ENCODE data around the gene IFNGR2. TPM values are rescaled to one million over a fixed set of nuclear protein-coding genes. Genes with fewer than 3 reads are reported as not detected.

Gene IFNGR2
- total and polyA plus RNA-seq, 2 of the 8 experiments (the other 6 are each of a cell fraction or from before 2014, with no cell fraction given), result 36.0 to 46.4 TPM

DNA sequence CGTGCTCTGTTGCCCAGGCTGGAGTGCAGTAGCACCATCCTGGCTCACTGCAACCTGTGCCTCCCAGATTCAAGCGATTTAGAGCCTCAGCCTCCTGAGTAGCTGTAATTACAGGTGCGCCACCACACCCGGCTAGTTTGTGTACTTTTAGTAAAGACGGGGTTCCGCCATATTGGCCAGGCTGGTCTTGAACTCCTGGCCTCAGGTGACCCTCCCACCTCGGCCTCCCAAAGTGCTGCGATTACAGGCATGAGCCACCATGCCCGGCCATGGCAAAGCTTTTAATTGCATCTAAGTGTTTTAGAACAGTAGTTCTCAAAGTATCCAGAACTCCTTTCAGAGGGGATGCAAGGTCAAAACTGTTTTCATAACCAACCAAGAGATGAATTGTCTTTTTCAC is 25.1 kb upstream of the IFNGR2 start:
- H3K79me2 ChIP-seq (ENCODE audit: control insufficient read depth in 1 of 2, insufficient read depth in 2 of 2, low read length in 2 of 2), result no peaks in the 10 kb centered on the region
- no peak overlapping the region for H2BK120ac ChIP-seq (replicated peaks; ENCODE audit: low read depth, low read length)
- H3K56ac ChIP-seq (replicated peaks; ENCODE audit: insufficient read length, low read depth, low read length), result no peak overlapping the region
- FAIRE-seq (no peak), DNase-seq (ENCODE audit: low read depth in 1 of 2, low spot score in 2 of 2) (no peak)
- H3K79me1 ChIP-seq (ENCODE audit: low read depth, low read length), result no peaks in the 10 kb centered on the region
- no peak overlapping the region for H2BK12ac ChIP-seq (ENCODE audit: low read depth, low read length)
- no peak overlapping the region for H3K4ac ChIP-seq (replicated peaks; ENCODE audit: insufficient read length, low read depth, low read length)
- H3K23me2 ChIP-seq (ENCODE audit: low read depth, low read length), result no peaks in the 10 kb centered on the region
- H3K23ac ChIP-seq (ENCODE audit: insufficient read length), result no peak overlapping the region
- H3K9me3 ChIP-seq (ENCODE audit: insufficient read depth in 2 of 2, low read depth in 1 of 2, low read length in 1 of 2), result no peaks in the 10 kb centered on the region
- H4K8ac ChIP-seq (ENCODE audit: extremely low read depth, insufficient read depth, low read length), result no peak overlapping the region
- H4K5ac ChIP-seq (ENCODE audit: insufficient read length, low read depth, low read length), result no peak overlapping the region
- H3K18ac ChIP-seq (ENCODE audit: extremely low read depth, low read length), result no peak overlapping the region
- H4K91ac ChIP-seq (replicated peaks; ENCODE audit: insufficient read length, low read length), result no peak overlapping the region
- H3K36me3 ChIP-seq (ENCODE audit: control insufficient read depth in 2 of 4, insufficient read depth in 4 of 4, low read length in 3 of 4), result no peaks in the 10 kb centered on the region
- H3K9ac ChIP-seq (replicated peaks in 1 of 4; ENCODE audit: extremely low read depth in 1 of 4, low read depth in 3 of 4, low read length in 3 of 4), result no peak overlapping the region
- no peak overlapping the region for H3K4me3 ChIP-seq (ENCODE audit: extremely low read depth in 1 of 4, insufficient read depth in 2 of 4, low read depth in 3 of 4, low read length in 4 of 4)
- H2AFZ ChIP-seq (ENCODE audit: low read length), result no peak overlapping the region
- H2BK20ac ChIP-seq (ENCODE audit: low read length), result no peak overlapping the region
- WGBS, 2 experiments (ENCODE audit: extremely low coverage in 1 of 2, insufficient coverage in 1 of 2, insufficient read length in 1 of 2, insufficient replicate concordance in 2 of 2, low coverage in 1 of 2, low lambda C conversion rate in 2 of 2, missing lambda C conversion rate in 1 of 2), result 90% methylated on average over 9 of the region's 9 CpGs; no CpG with 5 or more reads in 1 of the 2 experiments
- ChIA-PET CTCF (ENCODE audit: partially characterized antibody) (interaction anchor here (0.6 to 3.3 kb wide), 7 partner anchors 10 to 236 kb away, joined by 3 to 16 read pairs (median 5); partner anchors contain the start of gene IL10RB), POLR2A (ENCODE audit: partially characterized antibody) (interaction anchor here (1.6 to 2.7 kb wide), 2 partner anchors 10 to 16 kb away, joined by 5 to 12 read pairs; no protein-coding TSS in a partner anchor)
- no peak overlapping the region for H3K14ac ChIP-seq (ENCODE audit: insufficient read length)
- no peak overlapping the region for H2BK5ac ChIP-seq (ENCODE audit: low read depth, low read length)
- H2AK5ac ChIP-seq (ENCODE audit: low read depth, low read length), result no peak overlapping the region
- no peak overlapping the region for H3K4me2 ChIP-seq (ENCODE audit: insufficient read depth in 1 of 2, low read depth in 2 of 2, low read length in 2 of 2)
- peaks cover 0 to 4% (median 3%) of the 10 kb centered on the region in 4 experiments; a peak in 2 of 7 replicates for H3K4me1 ChIP-seq (replicated peaks in 1 of 4; ENCODE audit: control insufficient read depth in 3 of 4, insufficient read depth in 4 of 4, low read length in 3 of 4)
- H3K27me3 ChIP-seq (replicated peaks in 1 of 4; ENCODE audit: control insufficient read depth in 3 of 4, extremely low read depth in 1 of 4, insufficient read depth in 3 of 4, low read length in 3 of 4), result no peaks in the 10 kb centered on the region
- no peaks in the 10 kb centered on the region for H4K20me1 ChIP-seq (replicated peaks in 1 of 2; ENCODE audit: control insufficient read depth in 1 of 2, insufficient read depth in 2 of 2, low read length in 2 of 2)
- H3K27ac ChIP-seq (ENCODE audit: low read depth, low read length), result no peak overlapping the region
- no peak overlapping the region for H2BK15ac ChIP-seq (ENCODE audit: low read length)
- TF ChIP-seq TEAD4 (IDR thresholded peaks at IDR 0.05; ENCODE audit: low read depth, low read length), result no peak
- TF ChIP-seq, protein P1, sequence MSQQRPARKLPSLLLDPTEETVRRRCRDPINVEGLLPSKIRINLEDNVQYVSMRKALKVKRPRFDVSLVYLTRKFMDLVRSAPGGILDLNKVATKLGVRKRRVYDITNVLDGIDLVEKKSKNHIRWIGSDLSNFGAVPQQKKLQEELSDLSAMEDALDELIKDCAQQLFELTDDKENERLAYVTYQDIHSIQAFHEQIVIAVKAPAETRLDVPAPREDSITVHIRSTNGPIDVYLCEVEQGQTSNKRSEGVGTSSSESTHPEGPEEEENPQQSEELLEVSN (IDR thresholded peaks at IDR 0.05), result no peak
